GM12878 (cell line): ENCODE results near the gene CACNG3. TPM values are rescaled to one million over a fixed set of nuclear protein-coding genes. Genes with fewer than 3 reads are reported as not detected.

Experiments
- ATAC-seq: fragments of 200-7000 bp; cut with Tn5 transposase; 3 replicates; pipeline ENCODE4 v1.9.1; 2020; ENCODE audit warnings: mild to moderate bottlenecking, moderate library complexity
- BruUV-seq: library from RNA; stranded (reverse); fragments of 400-500 nt; replicated peaks from 2 replicates; lab custom pipeline; 2021; lab: Mats Ljungman, UMichigan
- CTCF ChIA-PET: fragments of 300-600 bp; sonication (Branson Sonifier 250); formaldehyde crosslinking; extraction: SDS; loops from one replicate; lab custom pipeline; 2021; ENCODE audit warnings: inconsistent platforms; lab: Yijun Ruan, JAX
- POLR2A ChIA-PET: fragments of 350-600 bp; formaldehyde crosslinking; extraction: SDS; loops from one replicate; lab custom pipeline; 2021; ENCODE audit warnings: inconsistent platforms; lab: Charles Lee
- RAD21 ChIA-PET: fragments of 300-600 bp; sonication (Branson Sonifier 250); formaldehyde crosslinking; loops from one replicate; lab custom pipeline; 2023; ENCODE audit warnings: antibody characterized with exemption; ENCODE audit not compliant: unreplicated experiment; lab: Charles Lee
- SMC1A ChIA-PET: fragments of 300-600 bp; sonication (Branson Sonifier 250); formaldehyde crosslinking; loops from one replicate; lab custom pipeline; 2023; ENCODE audit not compliant: unreplicated experiment, uncharacterized antibody; lab: Charles Lee
- DNase-seq: peaks from one replicate; pipeline ENCODE4 v3.0.0-alpha.2; 2011; ENCODE audit warnings: low read depth, low spot score
- FAIRE-seq: peaks from 3 replicates; lab custom pipeline; 2011; peaks lifted over from hg19 to GRCh38; lab: Jason Lieb, UNC
- H2AFZ ChIP-seq: 2 replicates; pipeline ENCODE4 v1.6.0; 2011; ENCODE audit warnings: low read depth, low read length, control low read depth; ENCODE audit not compliant: control insufficient read depth
- H3K27ac ChIP-seq: 2 replicates; pipeline ENCODE4 v1.5.1; 2011; ENCODE audit warnings: control low read depth; ENCODE audit not compliant: control insufficient read depth, insufficient read depth
- H3K27me3 ChIP-seq, 2 experiments: replicated peaks in 1 of 2; 2 replicates each; pipeline versions ENCODE4 v1.6.0 to v1.6.1; 2011; ENCODE audit warnings: low read length in 1 of 2; ENCODE audit not compliant: control insufficient read depth in 2 of 2, insufficient read depth in 2 of 2
- H3K36me3 ChIP-seq, 2 experiments: 2 replicates each; pipeline ENCODE4 v1.5.1; 2011; ENCODE audit warnings: low read length in 1 of 2; ENCODE audit not compliant: control insufficient read depth in 2 of 2, insufficient read depth in 2 of 2
- H3K4me1 ChIP-seq: 2 replicates; pipeline ENCODE4 v1.6.1; 2011; ENCODE audit warnings: mild to moderate bottlenecking, low read length, moderate library complexity, mixed read lengths; ENCODE audit not compliant: control insufficient read depth, insufficient read depth
- H3K4me2 ChIP-seq: 2 replicates; pipeline ENCODE4 v1.6.0; 2011; ENCODE audit warnings: control low read depth; ENCODE audit not compliant: control insufficient read depth, insufficient read depth
- H3K4me3 ChIP-seq: fragments of 200-600 bp; sonication (generic); 2 replicates; pipeline ENCODE4 v1.5.1; 2016
- H3K79me2 ChIP-seq: 2 replicates; pipeline ENCODE4 v1.6.0; 2011; ENCODE audit warnings: low read length; ENCODE audit not compliant: control insufficient read depth, insufficient read depth
- H3K9ac ChIP-seq: 2 replicates; pipeline ENCODE4 v1.8.0; 2011; ENCODE audit warnings: low read length, control low read depth, mixed read lengths; ENCODE audit not compliant: control insufficient read depth, insufficient read depth
- H3K9me3 ChIP-seq: replicated peaks from 3 replicates; pipeline ENCODE4 v1.5.1; 2011; ENCODE audit warnings: mild to moderate bottlenecking, low read length; ENCODE audit not compliant: control insufficient read depth, insufficient read depth
- H4K20me1 ChIP-seq: 2 replicates; pipeline ENCODE4 v1.6.0; 2011; ENCODE audit not compliant: control insufficient read depth, insufficient read depth
- BMI1 ChIP-seq: fragments of 450-650 bp; IDR thresholded peaks from 2 replicates; pipeline ENCODE4 v1.6.1; 2016; ENCODE audit warnings: mild to moderate bottlenecking, moderate library complexity, borderline replicate concordance
- HSF1 ChIP-seq: fragments of 150-350 bp; IDR thresholded peaks from 2 replicates; pipeline ENCODE4 v1.6.1; 2014; ENCODE audit warnings: mild to moderate bottlenecking, low read depth, low read length
- MTA2 ChIP-seq: fragments of 450-650 bp; IDR thresholded peaks from 2 replicates; pipeline ENCODE4 v1.6.1; 2016; ENCODE audit warnings: low read depth, mild to moderate bottlenecking, moderate library complexity
- NBN ChIP-seq: fragments of 450-650 bp; IDR thresholded peaks from 2 replicates; pipeline ENCODE4 v1.6.1; 2016
- RAD51 ChIP-seq: fragments of 450-650 bp; IDR thresholded peaks from 2 replicates; pipeline ENCODE4 v1.6.1; 2016; ENCODE audit warnings: moderate library complexity, mild to moderate bottlenecking, inconsistent platforms
- RELB ChIP-seq: fragments of 450-650 bp; IDR thresholded peaks from 2 replicates; pipeline ENCODE4 v1.6.1; 2017; ENCODE audit warnings: low read depth, mild to moderate bottlenecking, moderate library complexity
- RFX5 ChIP-seq: IDR thresholded peaks from 2 replicates; pipeline ENCODE4 v1.6.1; 2011; ENCODE audit warnings: low read depth, low read length, improper control_type of control experiment
- SIX5 ChIP-seq: IDR thresholded peaks from 2 replicates; pipeline ENCODE4 v1.6.1; 2011; ENCODE audit warnings: mild to moderate bottlenecking, low read depth, low read length, moderate library complexity; ENCODE audit not compliant: severe bottlenecking
- TARDBP ChIP-seq: IDR thresholded peaks from 2 replicates; pipeline ENCODE4 v1.6.1; 2016; ENCODE audit warnings: borderline replicate concordance
- TCF12 ChIP-seq: IDR thresholded peaks from 2 replicates; pipeline ENCODE4 v1.6.1; 2011; ENCODE audit warnings: low read depth, mild to moderate bottlenecking, low read length
- ZNF592 ChIP-seq: fragments of 450-650 bp; IDR thresholded peaks from 2 replicates; pipeline ENCODE4 v1.6.1; 2017; ENCODE audit warnings: mild to moderate bottlenecking, moderate library complexity
- WGBS: methylation state at CpG from one replicate; pipeline ENCODE4 v1.1.6; 2016; ENCODE audit warnings: low lambda C conversion rate; ENCODE audit not compliant: insufficient replicate concordance, insufficient coverage; ENCODE audit errors: missing lambda C conversion rate; 5-methylcytosine and 5-hydroxymethylcytosine counted together
- in situ Hi-C: fragments of 300-500 bp; cut with MboI; formaldehyde crosslinking; loops from 9 replicates; pipeline ENCODE4 v1.14.3; 2018; ENCODE audit warnings: mixed read lengths
- intact Hi-C: fragments of 100-400 bp; cut with micrococcal nuclease; formaldehyde crosslinking; loops from one replicate; pipeline ENCODE4 v1.14.2; 2022; ENCODE audit not compliant: unreplicated experiment
- polyA plus RNA-seq, 11 experiments: library from polyadenylated mRNA; depleted of rRNA in 4 of 11; unstranded in 6 of 11; stranded (reverse) in 5 of 11; fragments of >200 nt; fragmentation: Nextera tagmentation in 4 of 11; fragmentation: Illumina TruSeq in 1 of 11; extraction: Ambion mirVana in 4 of 11; extraction: Trizol in 1 of 11; gene quantifications; 1 replicate in 1 of 11; 2 replicates in 10 of 11; pipeline versions ENCODE4 v1.2.1 to v1.2.3, GENCODE V29; 2011 to 2016; ENCODE audit warnings: inconsistent platforms in 2 of 11, missing spikeins in 2 of 11, low read depth in 1 of 11
- total RNA-seq, 4 experiments: library from RNA; depleted of rRNA in 3 of 4; stranded (reverse); fragments of >200 nt in 3 of 4; fragmentation: Illumina TruSeq in 1 of 4; extraction: Trizol in 1 of 4; gene quantifications; 2 replicates each; pipeline versions ENCODE4 v1.2.1 to v1.2.3, GENCODE V29; 2013 to 2021

The CACNG3 gene
- total and polyA plus RNA-seq, 10 of the 15 experiments (the other 5 are each of a cell fraction or from before 2014, with no cell fraction given): 0.04 TPM; not detected in 9

- TF ChIP-seq ZNF592: no peak
- no peak for TF ChIP-seq TCF12
Measured at GRCh38 chr16:24297375-24297774, 41.2 kb downstream of the CACNG3 start (continued).

GRCh38 chr16:24298548-24299167, 42.5 kb downstream of the CACNG3 start:
- Histone ChIP-seq H3K36me3 (no peaks in the 10 kb centered on the region), H3K4me2 (no peak overlapping the region), H4K20me1 (no peaks in the 10 kb centered on the region)
- ChIA-PET POLR2A (no interaction called here), RAD21 (no interaction called here), SMC1A (no interaction called here)
- ATAC-seq: no peak
- TF ChIP-seq MTA2 (no peak), BMI1 (no peak), HSF1 (no peak), TARDBP (no peak), SIX5 (no peak), NBN (no peak), RFX5 (no peak), RAD51 (no peak), RELB (no peak)
- TF ChIP-seq, all 136 proteins: peak for 0
- no TSS peak for BruUV-seq
- Histone ChIP-seq H2AFZ (no peak overlapping the region), H3K4me1 (no peaks in the 10 kb centered on the region), H3K79me2 (no peaks in the 10 kb centered on the region), H3K27me3 (peaks cover 3 to 7% of the 10 kb centered on the region in 2 experiments; a peak in 3 of 4 replicates), H3K27ac (no peak overlapping the region), H3K4me3 (no peak overlapping the region), H3K9me3 (no peaks in the 10 kb centered on the region), H3K9ac (no peak overlapping the region)
- 60% methylated on average over 5 of the region's 5 CpGs for WGBS
- intact Hi-C loops: no loop called here
- no peak for FAIRE-seq
- no peak for DNase-seq
- CTCF ChIA-PET: no interaction called here
- in situ Hi-C loops: no loop called here
